PFSK-1 (cell line): ENCODE data around the gene STAC2.

Experiments
- FOXP2 ChIP-seq: optimal IDR thresholded peaks from 2 replicates; pipeline ENCODE3; 2011; ENCODE audit warnings: borderline replicate concordance, control low read depth, inconsistent platforms; ENCODE audit not compliant: insufficient read depth; ENCODE audit errors: extremely low read length, extremely low read depth
- POLR2AphosphoS5 ChIP-seq: IDR thresholded peaks from 2 replicates; pipeline ENCODE4 v1.6.1; 2012; ENCODE audit warnings: low read depth, mild to moderate bottlenecking, control low read depth, low read length, moderate library complexity
- REST ChIP-seq, 2 experiments: IDR thresholded peaks; 2 replicates each; pipeline versions ENCODE4 v1.6.1 to v1.8.0; 2011 to 2012; ENCODE audit warnings: low read depth in 2 of 2, low read length in 2 of 2, control low read depth in 1 of 2, inconsistent platforms in 1 of 2, mild to moderate bottlenecking in 1 of 2, moderate library complexity in 1 of 2; ENCODE audit not compliant: insufficient read depth in 1 of 2
- SIN3A ChIP-seq: IDR thresholded peaks from 2 replicates; pipeline ENCODE4 v1.6.1; 2012; ENCODE audit warnings: mild to moderate bottlenecking, low read length, moderate library complexity, borderline replicate concordance; ENCODE audit not compliant: insufficient read depth
- TAF1 ChIP-seq: IDR thresholded peaks from 2 replicates; pipeline ENCODE4 v1.6.1; 2012; ENCODE audit warnings: low read length, control low read depth, borderline replicate concordance; ENCODE audit not compliant: insufficient read depth

The STAC2 gene

GRCh38 chr17:39230361-39230760 is 4.6 kb upstream of the STAC2 start:
- TF ChIP-seq SIN3A (no peak), TAF1 (no peak), POLR2AphosphoS5 (no peak), FOXP2 (no peak), REST (IDR thresholded peaks at IDR 0.05; ENCODE audit: insufficient read depth in 1 of 2, low read depth in 2 of 2, low read length in 2 of 2) (no peak)

- TF ChIP-seq TAF1 (no peak), SIN3A (no peak; the same call in 1 of the 2 replicates), FOXP2 (peak; percentile 54)
Observed at GRCh38 chr17:39229274-39229913, 3.6 kb upstream of the STAC2 start.

- TF ChIP-seq TAF1 (no peak), POLR2AphosphoS5 (no peak), REST (IDR thresholded peaks at IDR 0.05; ENCODE audit: insufficient read depth in 1 of 2, low read depth in 2 of 2, low read length in 2 of 2) (no peak), SIN3A (no peak), FOXP2 (no peak)
Observed at GRCh38 chr17:39227364-39227919, 1.7 kb upstream of the STAC2 start.

- TF ChIP-seq FOXP2: no peak
- no peak for TF ChIP-seq REST (IDR thresholded peaks at IDR 0.05; ENCODE audit: insufficient read depth in 1 of 2, low read depth in 2 of 2, low read length in 2 of 2)
- TF ChIP-seq TAF1: no peak
- TF ChIP-seq SIN3A: no peak
- no peak for TF ChIP-seq POLR2AphosphoS5
Observed at GRCh38 chr17:39225959-39226683, 376 bp upstream of the STAC2 start.

- no peak for TF ChIP-seq TAF1
Observed at GRCh38 chr17:39224778-39225307, 902 bp downstream of the STAC2 start.
